ENCODE measurements around the gene TBXAS1.

DNA sequence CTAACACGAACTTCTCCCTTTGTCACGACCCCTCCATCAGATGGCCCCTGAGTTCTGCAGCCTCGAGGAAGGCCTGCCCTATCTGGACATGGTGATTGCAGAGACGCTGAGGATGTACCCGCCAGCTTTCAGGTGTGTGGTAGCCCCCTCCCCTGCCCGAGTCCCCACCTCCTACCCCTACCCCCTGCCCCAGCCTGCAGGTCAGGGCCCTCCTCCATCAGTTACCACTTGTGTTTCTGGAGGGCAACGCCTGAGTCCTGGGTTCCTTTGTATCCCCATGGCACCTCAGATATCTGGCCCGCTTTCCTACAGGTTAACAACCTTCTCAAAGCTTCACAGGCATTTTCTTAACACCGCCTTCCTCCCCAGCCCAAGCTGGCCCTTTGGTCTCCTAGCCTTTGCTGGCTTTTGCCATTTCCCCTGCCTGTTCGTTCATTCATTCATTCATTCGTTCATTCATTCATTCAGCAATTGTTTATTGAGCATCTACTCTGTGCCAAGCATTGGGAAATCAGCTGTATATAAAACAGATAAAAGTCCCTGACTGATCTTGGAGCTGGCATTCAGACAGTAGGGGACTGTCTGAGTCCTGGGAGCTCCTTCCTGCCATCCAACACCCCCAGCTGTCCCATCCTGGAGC lies 178.1 kb downstream of the TBXAS1 start:
- TF ChIP-seq POLR2A (IDR thresholded peaks at IDR 0.05), result no peak
- TF ChIP-seq, protein P1, sequence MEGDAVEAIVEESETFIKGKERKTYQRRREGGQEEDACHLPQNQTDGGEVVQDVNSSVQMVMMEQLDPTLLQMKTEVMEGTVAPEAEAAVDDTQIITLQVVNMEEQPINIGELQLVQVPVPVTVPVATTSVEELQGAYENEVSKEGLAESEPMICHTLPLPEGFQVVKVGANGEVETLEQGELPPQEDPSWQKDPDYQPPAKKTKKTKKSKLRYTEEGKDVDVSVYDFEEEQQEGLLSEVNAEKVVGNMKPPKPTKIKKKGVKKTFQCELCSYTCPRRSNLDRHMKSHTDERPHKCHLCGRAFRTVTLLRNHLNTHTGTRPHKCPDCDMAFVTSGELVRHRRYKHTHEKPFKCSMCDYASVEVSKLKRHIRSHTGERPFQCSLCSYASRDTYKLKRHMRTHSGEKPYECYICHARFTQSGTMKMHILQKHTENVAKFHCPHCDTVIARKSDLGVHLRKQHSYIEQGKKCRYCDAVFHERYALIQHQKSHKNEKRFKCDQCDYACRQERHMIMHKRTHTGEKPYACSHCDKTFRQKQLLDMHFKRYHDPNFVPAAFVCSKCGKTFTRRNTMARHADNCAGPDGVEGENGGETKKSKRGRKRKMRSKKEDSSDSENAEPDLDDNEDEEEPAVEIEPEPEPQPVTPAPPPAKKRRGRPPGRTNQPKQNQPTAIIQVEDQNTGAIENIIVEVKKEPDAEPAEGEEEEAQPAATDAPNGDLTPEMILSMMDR (IDR thresholded peaks at IDR 0.05), result no peak

Data from transverse colon (tissue), 3 donors.